ENCODE measurements around the gene PDGFB. TPM values are rescaled to one million over a fixed set of nuclear protein-coding genes. Genes with fewer than 3 reads are reported as not detected.

The PDGFB gene
- total RNA-seq, 1 donor from 2014 or later, result 159 TPM

DNA sequence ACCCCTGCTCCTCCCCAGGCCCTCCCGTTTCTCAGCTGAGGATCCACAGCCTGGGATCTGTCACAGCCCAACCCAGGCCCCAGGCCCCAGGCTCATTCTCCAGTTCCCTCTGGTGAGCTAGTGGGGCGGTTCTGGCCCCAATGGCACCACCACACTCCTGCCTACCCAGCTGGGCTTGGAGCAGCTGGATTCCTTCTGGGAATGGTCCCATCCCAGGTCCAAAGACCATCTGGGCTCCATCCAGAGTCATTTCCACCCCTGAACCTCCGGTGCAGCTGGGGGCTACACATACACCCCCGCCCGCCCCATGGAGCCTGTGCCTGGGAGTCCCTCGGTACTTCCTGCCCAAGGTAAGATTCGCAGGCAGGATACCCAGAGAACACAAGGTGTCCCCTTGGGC is 35.5 kb upstream of the PDGFB start:
- H3K4me3 ChIP-seq (ENCODE audit: low read depth, low read length), result no peak overlapping the region
- no peak for DNase-seq (ENCODE audit: low read depth)
- TF ChIP-seq, protein P1, sequence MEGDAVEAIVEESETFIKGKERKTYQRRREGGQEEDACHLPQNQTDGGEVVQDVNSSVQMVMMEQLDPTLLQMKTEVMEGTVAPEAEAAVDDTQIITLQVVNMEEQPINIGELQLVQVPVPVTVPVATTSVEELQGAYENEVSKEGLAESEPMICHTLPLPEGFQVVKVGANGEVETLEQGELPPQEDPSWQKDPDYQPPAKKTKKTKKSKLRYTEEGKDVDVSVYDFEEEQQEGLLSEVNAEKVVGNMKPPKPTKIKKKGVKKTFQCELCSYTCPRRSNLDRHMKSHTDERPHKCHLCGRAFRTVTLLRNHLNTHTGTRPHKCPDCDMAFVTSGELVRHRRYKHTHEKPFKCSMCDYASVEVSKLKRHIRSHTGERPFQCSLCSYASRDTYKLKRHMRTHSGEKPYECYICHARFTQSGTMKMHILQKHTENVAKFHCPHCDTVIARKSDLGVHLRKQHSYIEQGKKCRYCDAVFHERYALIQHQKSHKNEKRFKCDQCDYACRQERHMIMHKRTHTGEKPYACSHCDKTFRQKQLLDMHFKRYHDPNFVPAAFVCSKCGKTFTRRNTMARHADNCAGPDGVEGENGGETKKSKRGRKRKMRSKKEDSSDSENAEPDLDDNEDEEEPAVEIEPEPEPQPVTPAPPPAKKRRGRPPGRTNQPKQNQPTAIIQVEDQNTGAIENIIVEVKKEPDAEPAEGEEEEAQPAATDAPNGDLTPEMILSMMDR (IDR thresholded peaks at IDR 0.05; ENCODE audit: insufficient read depth, low read length, poor library complexity, severe bottlenecking), result no peak
- no peaks in the 10 kb centered on the region for H3K36me3 ChIP-seq (ENCODE audit: control insufficient read depth, insufficient read depth, low read length)
- H3K27me3 ChIP-seq (ENCODE audit: control insufficient read depth, insufficient read depth, low read length), result no peaks in the 10 kb centered on the region

DNA sequence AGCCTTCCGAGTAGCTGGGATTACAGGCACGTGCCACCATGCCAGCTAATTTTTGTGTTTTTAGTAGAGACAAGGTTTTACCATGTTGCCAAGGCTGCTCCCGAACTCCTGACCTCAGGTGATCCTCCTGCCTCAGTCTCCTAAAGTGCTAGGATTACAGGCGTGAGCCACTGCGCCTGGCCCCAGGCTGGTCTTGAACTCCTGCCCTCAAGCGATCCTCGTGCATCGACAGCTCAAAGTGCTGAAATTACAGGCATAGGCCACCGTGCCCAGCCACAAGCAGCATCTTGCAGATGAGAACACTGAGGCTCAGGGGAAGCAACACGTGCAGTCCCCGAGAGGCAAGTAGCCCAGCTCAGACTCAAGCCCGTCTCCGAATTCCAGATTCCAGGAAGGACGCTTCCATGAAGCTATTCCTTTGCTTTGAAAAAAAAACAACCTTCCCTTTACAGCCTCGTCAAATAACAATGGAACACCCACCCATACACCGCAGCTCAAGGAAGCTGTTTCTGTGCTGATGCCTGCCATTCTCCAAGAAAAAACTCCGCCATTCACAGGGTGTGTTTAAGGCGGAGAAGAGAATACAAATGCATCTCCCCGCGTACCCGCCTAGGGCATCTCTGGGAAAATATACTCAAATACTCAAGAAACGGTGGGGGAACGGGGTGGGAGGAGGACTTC is 34.5 kb upstream of the PDGFB start:
- Histone ChIP-seq H3K27me3 (ENCODE audit: control insufficient read depth, insufficient read depth, low read length) (no peaks in the 10 kb centered on the region), H3K4me3 (ENCODE audit: low read depth, low read length) (no peak overlapping the region), H3K36me3 (ENCODE audit: control insufficient read depth, insufficient read depth, low read length) (no peaks in the 10 kb centered on the region)
- DNase-seq (ENCODE audit: low read depth), result no peak
- TF ChIP-seq, protein P1 (IDR thresholded peaks at IDR 0.05; ENCODE audit: insufficient read depth, low read length, poor library complexity, severe bottlenecking), result no peak

DNA sequence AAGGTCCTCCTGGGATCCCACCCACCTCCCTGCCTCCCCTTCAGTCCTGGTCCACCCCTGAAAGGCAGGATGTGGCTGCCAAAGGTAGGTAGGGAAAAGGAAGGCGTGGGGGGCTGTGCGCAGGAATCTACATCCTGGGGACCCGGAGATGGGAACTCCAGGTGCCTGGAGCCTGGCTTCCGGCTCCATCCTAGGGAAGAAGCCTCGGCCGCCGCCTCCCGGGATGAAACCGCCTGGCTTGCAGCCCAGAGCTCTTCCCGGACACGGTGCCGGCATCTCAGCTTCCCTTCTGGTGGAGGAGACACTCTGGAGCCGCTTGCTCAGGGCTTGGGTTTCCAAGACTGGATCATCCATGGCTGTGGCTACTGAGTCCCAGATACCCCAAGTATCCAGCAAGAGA is 33.3 kb upstream of the PDGFB start:
- TF ChIP-seq, protein P1 (IDR thresholded peaks at IDR 0.05; ENCODE audit: insufficient read depth, low read length, poor library complexity, severe bottlenecking), result no peak
- Histone ChIP-seq H3K36me3 (ENCODE audit: control insufficient read depth, insufficient read depth, low read length) (no peaks in the 10 kb centered on the region), H3K27me3 (ENCODE audit: control insufficient read depth, insufficient read depth, low read length) (no peaks in the 10 kb centered on the region), H3K4me3 (ENCODE audit: low read depth, low read length) (no peak overlapping the region)
- no peak for DNase-seq (ENCODE audit: low read depth)

DNA sequence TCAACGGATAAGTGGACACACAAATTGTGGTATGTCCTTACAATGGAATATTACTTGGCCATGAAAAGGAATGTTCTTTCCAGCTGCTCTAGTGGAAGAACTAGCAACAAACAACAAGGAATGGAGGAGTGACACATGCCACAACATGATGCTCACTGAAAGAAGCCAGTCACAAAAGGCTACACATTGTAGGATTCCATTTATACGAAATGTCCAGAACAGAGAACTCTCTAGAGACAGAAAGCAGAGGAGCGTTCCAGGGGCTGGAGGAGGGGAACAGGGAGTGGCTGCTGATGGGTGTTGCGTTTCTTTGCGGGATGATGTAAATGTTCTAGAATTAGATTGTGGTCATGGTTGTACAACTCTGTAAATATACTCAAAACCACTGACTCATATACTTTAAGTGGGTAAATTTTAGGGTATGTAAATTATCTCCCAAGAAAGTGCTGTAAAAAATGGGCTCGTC is 32.4 kb upstream of the PDGFB start:
- H3K4me3 ChIP-seq (ENCODE audit: low read depth, low read length), result no peak overlapping the region
- no peak for DNase-seq (ENCODE audit: low read depth)
- TF ChIP-seq, protein P1 (IDR thresholded peaks at IDR 0.05; ENCODE audit: insufficient read depth, low read length, poor library complexity, severe bottlenecking), result no peak
- H3K27me3 ChIP-seq (ENCODE audit: control insufficient read depth, insufficient read depth, low read length), result no peaks in the 10 kb centered on the region
- H3K36me3 ChIP-seq (ENCODE audit: control insufficient read depth, insufficient read depth, low read length), result no peaks in the 10 kb centered on the region

DNA sequence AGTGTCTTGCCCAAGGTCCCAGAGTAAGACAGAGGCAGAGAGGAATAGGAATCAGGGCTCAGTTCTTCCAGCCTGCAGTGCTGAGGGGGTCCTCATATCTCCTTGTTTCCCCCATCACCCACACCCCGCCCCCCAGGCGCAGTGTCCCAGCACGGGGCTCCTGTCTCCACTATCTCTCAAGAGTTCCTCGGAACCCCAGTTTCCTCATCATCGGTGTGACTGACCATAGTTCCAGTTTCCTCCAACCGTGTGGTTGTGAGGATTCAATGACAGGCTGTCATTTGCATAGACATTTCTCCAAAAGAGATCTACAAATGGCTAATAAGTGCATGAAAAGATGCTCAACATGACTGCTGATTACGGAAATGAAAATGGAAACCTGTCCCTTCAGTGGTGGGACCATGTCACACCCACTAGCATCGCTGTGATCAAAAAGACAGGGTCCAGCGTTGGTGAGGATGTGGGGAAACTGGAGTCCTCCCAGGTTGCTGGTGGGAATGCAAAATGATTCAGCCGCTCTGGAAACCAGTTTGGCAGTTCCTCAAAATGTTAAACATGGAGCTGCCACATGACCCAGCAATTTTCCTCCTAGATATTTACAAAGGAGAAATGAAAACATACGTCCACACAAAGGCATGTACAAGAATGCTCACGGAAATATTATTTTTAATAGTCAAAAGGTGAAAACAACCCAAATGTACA is 31.8 kb upstream of the PDGFB start:
- Histone ChIP-seq H3K4me3 (ENCODE audit: low read depth, low read length) (no peak overlapping the region), H3K36me3 (ENCODE audit: control insufficient read depth, insufficient read depth, low read length) (no peaks in the 10 kb centered on the region), H3K27me3 (ENCODE audit: control insufficient read depth, insufficient read depth, low read length) (no peaks in the 10 kb centered on the region)
- TF ChIP-seq, protein P1 (IDR thresholded peaks at IDR 0.05; ENCODE audit: insufficient read depth, low read length, poor library complexity, severe bottlenecking), result no peak
- no peak for DNase-seq (ENCODE audit: low read depth)
